Neural cell (in vitro differentiated cells): ENCODE data around the gene SLIRP. TPM values are rescaled to one million over a fixed set of nuclear protein-coding genes. Genes with fewer than 3 reads are reported as not detected.

ENCODE experiments used
- H2AFZ ChIP-seq: fragments of 200-600, 300-800 bp; sonication (generic), shearing (Covaris generic); 2 replicates; pipeline ENCODE4 v1.6.0; 2014; ENCODE audit warnings: low read depth, mild to moderate bottlenecking, antibody characterized with exemption, low read length, moderate library complexity
- H3F3A ChIP-seq: fragments of 200-600 bp; shearing (Covaris generic); 2 replicates; pipeline ENCODE4 v1.6.1; 2016; ENCODE audit warnings: mild to moderate bottlenecking, moderate library complexity, mixed read lengths, antibody characterized with exemption, low read length; ENCODE audit not compliant: insufficient read depth, poor library complexity, severe bottlenecking
- H3K27ac ChIP-seq: fragments of 200-600, 300-800 bp; sonication (generic), shearing (Covaris generic); 2 replicates; pipeline ENCODE4 v1.5.1; 2014; ENCODE audit warnings: mild to moderate bottlenecking, low read length, moderate library complexity
- H3K27me3 ChIP-seq: fragments of 300-800, 200-600 bp; sonication (generic), shearing (Covaris generic); 2 replicates; pipeline ENCODE4 v1.6.0; 2014; ENCODE audit warnings: mild to moderate bottlenecking, low read depth, low read length, moderate library complexity; ENCODE audit not compliant: insufficient read depth
- H3K36me3 ChIP-seq: fragments of 300-800, 200-600 bp; sonication (generic), shearing (Covaris generic); 2 replicates; pipeline ENCODE4 v1.5.1; 2014; ENCODE audit warnings: mild to moderate bottlenecking, antibody characterized with exemption, low read length, moderate library complexity; ENCODE audit not compliant: insufficient read depth
- H3K4me2 ChIP-seq: fragments of 300-800, 200-600 bp; sonication (generic), shearing (Covaris generic); 2 replicates; pipeline ENCODE4 v1.6.0; 2014; ENCODE audit warnings: mild to moderate bottlenecking, low read length
- H3K4me3 ChIP-seq: fragments of 300-800, 200-600 bp; sonication (generic), shearing (Covaris generic); 2 replicates; pipeline ENCODE4 v1.5.1; 2014; ENCODE audit warnings: mild to moderate bottlenecking, low read length, moderate library complexity
- H3K79me2 ChIP-seq: fragments of 200-600 bp; shearing (Covaris generic); replicated peaks from 2 replicates; pipeline ENCODE4 v1.6.0; 2014; ENCODE audit warnings: mild to moderate bottlenecking, low read length, moderate library complexity; ENCODE audit not compliant: insufficient read depth
- H3K9ac ChIP-seq: fragments of 300-800, 200-600 bp; sonication (generic), shearing (Covaris generic); 2 replicates; pipeline ENCODE4 v1.6.1; 2016; ENCODE audit warnings: mild to moderate bottlenecking, low read length, mixed read lengths
- H3K9me2 ChIP-seq: fragments of 200-600 bp; shearing (Covaris generic); 2 replicates; pipeline ENCODE4 v1.6.1; 2016; ENCODE audit warnings: mild to moderate bottlenecking, low read length, mixed read lengths; ENCODE audit not compliant: insufficient read depth
- H3K9me3 ChIP-seq: fragments of 200-600, 300-800 bp; sonication (generic), shearing (Covaris generic); 2 replicates; pipeline ENCODE4 v1.6.1; 2016; ENCODE audit warnings: mild to moderate bottlenecking, mixed run types, low read length, moderate library complexity, mixed read lengths
- H4K20me1 ChIP-seq: fragments of 200-600 bp; shearing (Covaris generic); 2 replicates; pipeline ENCODE4 v1.6.1; 2016; ENCODE audit warnings: mild to moderate bottlenecking, mixed run types; ENCODE audit not compliant: insufficient read depth
- EP300 ChIP-seq: fragments of 450-650 bp; conservative IDR thresholded peaks from 2 replicates; pipeline ENCODE4 v1.6.1; 2014; ENCODE audit warnings: antibody characterized with exemption, mild to moderate bottlenecking, moderate library complexity; ENCODE audit not compliant: poor library complexity, severe bottlenecking
- EZH2 ChIP-seq: fragments of 200-600, 300-800 bp; shearing (Covaris generic), sonication (generic); IDR thresholded peaks from 2 replicates; pipeline ENCODE4 v1.6.1; 2014; ENCODE audit warnings: antibody characterized with exemption, low read length, borderline replicate concordance, mild to moderate bottlenecking; ENCODE audit not compliant: insufficient read depth, poor library complexity, severe bottlenecking
- MXI1 ChIP-seq: fragments of 450-650 bp; conservative IDR thresholded peaks from 2 replicates; pipeline ENCODE4 v1.6.1; 2014; ENCODE audit warnings: antibody characterized with exemption, mild to moderate bottlenecking; ENCODE audit not compliant: poor library complexity, severe bottlenecking
- POLR2AphosphoS5 ChIP-seq: IDR thresholded peaks from 2 replicates; pipeline ENCODE4 v1.6.1; 2012
- RAD21 ChIP-seq: fragments of 450-650 bp; conservative IDR thresholded peaks from 2 replicates; pipeline ENCODE4 v1.6.1; 2014; ENCODE audit warnings: antibody characterized with exemption, mild to moderate bottlenecking, moderate library complexity
- SMC3 ChIP-seq: fragments of 450-650 bp; conservative IDR thresholded peaks from 2 replicates; pipeline ENCODE4 v1.6.1; 2014; ENCODE audit warnings: antibody characterized with exemption, mild to moderate bottlenecking, moderate library complexity; ENCODE audit not compliant: poor library complexity
- TAF1 ChIP-seq: IDR thresholded peaks from 2 replicates; pipeline ENCODE4 v1.6.1; 2012; ENCODE audit warnings: low read depth
- polyA plus RNA-seq: library from polyadenylated mRNA; depleted of rRNA; stranded (reverse); fragments of >200 nt; gene quantifications from 2 replicates; pipeline ENCODE4 v1.2.3, GENCODE V29; 2014
- TF ChIP-seq, protein P1 (sequence below): fragments of 450-650 bp; IDR thresholded peaks from 2 replicates; pipeline ENCODE4 v1.5.1; 2014; ENCODE audit warnings: antibody characterized with exemption, mild to moderate bottlenecking, moderate library complexity; ENCODE audit not compliant: poor library complexity, severe bottlenecking
- TF ChIP-seq, protein P2 (sequence below): IDR thresholded peaks from 2 replicates; pipeline ENCODE4 v1.6.1; 2012; ENCODE audit warnings: borderline replicate concordance

SLIRP gene
- polyA plus RNA-seq, 1 donor from 2014 or later = 697 TPM

DNA sequence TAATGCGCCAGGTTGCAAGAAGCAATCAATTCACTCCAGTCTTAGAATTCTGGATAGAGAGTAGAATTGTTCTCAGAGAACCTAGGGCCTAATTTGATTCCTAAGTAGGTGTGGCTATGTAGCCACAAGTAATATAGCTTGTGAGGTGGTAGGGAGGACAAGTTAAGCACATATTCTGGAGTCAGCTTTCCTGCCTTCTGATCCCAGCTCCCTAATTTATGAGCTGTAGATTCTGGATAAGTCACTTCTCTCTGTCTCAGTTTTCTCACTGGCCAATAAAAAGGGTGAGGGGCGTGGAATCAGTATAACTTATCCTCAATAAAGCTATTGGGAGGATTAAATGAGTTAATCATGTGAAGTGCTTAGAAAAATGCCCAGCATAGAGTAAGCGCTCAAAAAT lies 56.1 kb downstream of the SLIRP start:
- no peaks in the 10 kb centered on the region for H3F3A ChIP-seq
- H2AFZ ChIP-seq = no peak overlapping the region
- no peak overlapping the region for H3K27ac ChIP-seq
- no peak for TF ChIP-seq MXI1
- TF ChIP-seq, protein P1, sequence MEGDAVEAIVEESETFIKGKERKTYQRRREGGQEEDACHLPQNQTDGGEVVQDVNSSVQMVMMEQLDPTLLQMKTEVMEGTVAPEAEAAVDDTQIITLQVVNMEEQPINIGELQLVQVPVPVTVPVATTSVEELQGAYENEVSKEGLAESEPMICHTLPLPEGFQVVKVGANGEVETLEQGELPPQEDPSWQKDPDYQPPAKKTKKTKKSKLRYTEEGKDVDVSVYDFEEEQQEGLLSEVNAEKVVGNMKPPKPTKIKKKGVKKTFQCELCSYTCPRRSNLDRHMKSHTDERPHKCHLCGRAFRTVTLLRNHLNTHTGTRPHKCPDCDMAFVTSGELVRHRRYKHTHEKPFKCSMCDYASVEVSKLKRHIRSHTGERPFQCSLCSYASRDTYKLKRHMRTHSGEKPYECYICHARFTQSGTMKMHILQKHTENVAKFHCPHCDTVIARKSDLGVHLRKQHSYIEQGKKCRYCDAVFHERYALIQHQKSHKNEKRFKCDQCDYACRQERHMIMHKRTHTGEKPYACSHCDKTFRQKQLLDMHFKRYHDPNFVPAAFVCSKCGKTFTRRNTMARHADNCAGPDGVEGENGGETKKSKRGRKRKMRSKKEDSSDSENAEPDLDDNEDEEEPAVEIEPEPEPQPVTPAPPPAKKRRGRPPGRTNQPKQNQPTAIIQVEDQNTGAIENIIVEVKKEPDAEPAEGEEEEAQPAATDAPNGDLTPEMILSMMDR = no peak
- TF ChIP-seq, protein P2, sequence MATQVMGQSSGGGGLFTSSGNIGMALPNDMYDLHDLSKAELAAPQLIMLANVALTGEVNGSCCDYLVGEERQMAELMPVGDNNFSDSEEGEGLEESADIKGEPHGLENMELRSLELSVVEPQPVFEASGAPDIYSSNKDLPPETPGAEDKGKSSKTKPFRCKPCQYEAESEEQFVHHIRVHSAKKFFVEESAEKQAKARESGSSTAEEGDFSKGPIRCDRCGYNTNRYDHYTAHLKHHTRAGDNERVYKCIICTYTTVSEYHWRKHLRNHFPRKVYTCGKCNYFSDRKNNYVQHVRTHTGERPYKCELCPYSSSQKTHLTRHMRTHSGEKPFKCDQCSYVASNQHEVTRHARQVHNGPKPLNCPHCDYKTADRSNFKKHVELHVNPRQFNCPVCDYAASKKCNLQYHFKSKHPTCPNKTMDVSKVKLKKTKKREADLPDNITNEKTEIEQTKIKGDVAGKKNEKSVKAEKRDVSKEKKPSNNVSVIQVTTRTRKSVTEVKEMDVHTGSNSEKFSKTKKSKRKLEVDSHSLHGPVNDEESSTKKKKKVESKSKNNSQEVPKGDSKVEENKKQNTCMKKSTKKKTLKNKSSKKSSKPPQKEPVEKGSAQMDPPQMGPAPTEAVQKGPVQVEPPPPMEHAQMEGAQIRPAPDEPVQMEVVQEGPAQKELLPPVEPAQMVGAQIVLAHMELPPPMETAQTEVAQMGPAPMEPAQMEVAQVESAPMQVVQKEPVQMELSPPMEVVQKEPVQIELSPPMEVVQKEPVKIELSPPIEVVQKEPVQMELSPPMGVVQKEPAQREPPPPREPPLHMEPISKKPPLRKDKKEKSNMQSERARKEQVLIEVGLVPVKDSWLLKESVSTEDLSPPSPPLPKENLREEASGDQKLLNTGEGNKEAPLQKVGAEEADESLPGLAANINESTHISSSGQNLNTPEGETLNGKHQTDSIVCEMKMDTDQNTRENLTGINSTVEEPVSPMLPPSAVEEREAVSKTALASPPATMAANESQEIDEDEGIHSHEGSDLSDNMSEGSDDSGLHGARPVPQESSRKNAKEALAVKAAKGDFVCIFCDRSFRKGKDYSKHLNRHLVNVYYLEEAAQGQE = no peak
- TF ChIP-seq TAF1 = no peak
- TF ChIP-seq EP300 = no peak
- no peak for TF ChIP-seq SMC3
- no peak for TF ChIP-seq POLR2AphosphoS5
- TF ChIP-seq EZH2 = no peak
- no peak for TF ChIP-seq RAD21
- peaks cover 12% of the 10 kb centered on the region for H3K79me2 ChIP-seq
- no peaks in the 10 kb centered on the region for H3K9me2 ChIP-seq
- H3K27me3 ChIP-seq = no peaks in the 10 kb centered on the region
- no peak overlapping the region for H3K4me2 ChIP-seq
- no peak overlapping the region for H3K4me3 ChIP-seq
- H3K9me3 ChIP-seq = no peaks in the 10 kb centered on the region
- no peaks in the 10 kb centered on the region for H3K36me3 ChIP-seq
- H4K20me1 ChIP-seq = peaks cover under 1% of the 10 kb centered on the region
- no peak overlapping the region for H3K9ac ChIP-seq

Other genes with a start within 250 kb of the SLIRP start
- gene ISM2, start 209.3 kb upstream of the SLIRP start, polyA plus RNA-seq = 1.4 and 2.7 TPM in 2 replicates
- gene SPTLC2, start 91.5 kb upstream of the SLIRP start, polyA plus RNA-seq = 12.0 and 15.1 TPM in 2 replicates
- 20.4 and 20.8 TPM in 2 replicates for gene ALKBH1, start 80 bp upstream of the SLIRP start, polyA plus RNA-seq
- 60.1 and 81.2 TPM in 2 replicates for gene SNW1, start 53.1 kb downstream of the SLIRP start, polyA plus RNA-seq
- 13.6 and 18.1 TPM in 2 replicates for gene ADCK1, start 92.0 kb downstream of the SLIRP start, polyA plus RNA-seq